Mesenteric fat pad (tissue), 1 donor: Measurements from ENCODE around the gene ITPK1. TPM values are rescaled to one million over a fixed set of nuclear protein-coding genes. Genes with fewer than 3 reads are reported as not detected.

Source experiments
- DNase-seq: peaks from one replicate; pipeline ENCODE4 v3.0.0-alpha.2; 2020; ENCODE audit warnings: low spot score
- total RNA-seq: library from RNA; stranded (reverse); fragmentation: NEBNext Ultra II Directional; extraction: Animal tissue kit (Norgen Biotek cat#: 25700); gene quantifications from one replicate; pipeline ENCODE4 v1.2.1, GENCODE V29; 2021
- donor health status: DM: yes; HTN: yes; CAD: no.

The ITPK1 gene
- total RNA-seq, 1 donor from 2014 or later = 267 TPM

- no peak for DNase-seq
These were observed 54.2 kb downstream of the ITPK1 start for GRCh38 chr14:93061380-93062012.

- DNase-seq = no peak
These were observed 54.9 kb downstream of the ITPK1 start for GRCh38 chr14:93060841-93061240.

GRCh38 chr14:93059917-93060545 lies 55.7 kb downstream of the ITPK1 start:
- no peak for DNase-seq

- no peak for DNase-seq
These were observed 56.5 kb downstream of the ITPK1 start for GRCh38 chr14:93059260-93059659.

- no peak for DNase-seq
These were observed 58.0 kb downstream of the ITPK1 start for GRCh38 chr14:93057586-93058280.

- DNase-seq = no peak
These were observed 58.7 kb downstream of the ITPK1 start for GRCh38 chr14:93056840-93057585.

- DNase-seq = no peak
These were observed 59.4 kb downstream of the ITPK1 start for GRCh38 chr14:93056166-93056839.

- no peak for DNase-seq
These were observed 60.0 kb downstream of the ITPK1 start for GRCh38 chr14:93055651-93056115.

- DNase-seq = no peak
These were observed 60.8 kb downstream of the ITPK1 start for GRCh38 chr14:93054876-93055275.

GRCh38 chr14:93054006-93054405 lies 61.7 kb downstream of the ITPK1 start:
- DNase-seq = no peak

- DNase-seq = no peak
These were observed 63.9 kb downstream of the ITPK1 start for GRCh38 chr14:93051600-93052546.

GRCh38 chr14:93050761-93051160 lies 65.0 kb downstream of the ITPK1 start:
- DNase-seq = no peak

- DNase-seq = no peak
These were observed 65.8 kb downstream of the ITPK1 start for GRCh38 chr14:93049867-93050331.

GRCh38 chr14:93049315-93049714 lies 66.4 kb downstream of the ITPK1 start:
- no peak for DNase-seq

GRCh38 chr14:93048843-93049242 lies 66.9 kb downstream of the ITPK1 start:
- DNase-seq = no peak

- DNase-seq = no peak
These were observed 68.1 kb downstream of the ITPK1 start for GRCh38 chr14:93047661-93048060.

- no peak for DNase-seq
These were observed 68.6 kb downstream of the ITPK1 start for GRCh38 chr14:93047157-93047556.

GRCh38 chr14:93046705-93047050 lies 69.0 kb downstream of the ITPK1 start:
- DNase-seq = no peak

- DNase-seq = no peak
These were observed 69.6 kb downstream of the ITPK1 start for GRCh38 chr14:93045965-93046704.
